Esophagus muscularis mucosa (tissue), 4 donors: ENCODE measurements around the gene CHRND. TPM values are rescaled to one million over a fixed set of nuclear protein-coding genes. Genes with fewer than 3 reads are reported as not detected.

Source experiments
- DNase-seq: peaks from one replicate; pipeline ENCODE4 v3.0.0-alpha.2; 2017; ENCODE audit errors: extremely low spot score
- H3K27ac ChIP-seq, 4 donors: fragments of 200-600 bp; sonication (generic); replicated peaks in 1 of 4; 1 replicate in 3 of 4; 2 replicates in 1 of 4; pipeline ENCODE4 v1.5.1; 2016 to 2019; ENCODE audit warnings: mild to moderate bottlenecking in 1 of 4
- H3K27me3 ChIP-seq, 4 donors: fragments of 200-600 bp; sonication (generic); one replicate each; pipeline versions ENCODE4 v1.5.1 to v1.6.0; 2016 to 2019
- H3K36me3 ChIP-seq, 4 donors: fragments of 200-600 bp; sonication (generic); one replicate each; pipeline ENCODE4 v1.5.1; 2016 to 2019
- H3K4me1 ChIP-seq, 4 donors: fragments of 200-600 bp; sonication (generic); one replicate each; pipeline ENCODE4 v1.5.1; 2016 to 2019
- H3K4me3 ChIP-seq, 4 donors: fragments of 200-600 bp; sonication (generic); 1 replicate in 2 of 4; 2 replicates in 2 of 4; pipeline ENCODE4 v1.5.1; 2016 to 2019; ENCODE audit warnings: mild to moderate bottlenecking in 4 of 4, moderate library complexity in 1 of 4
- H3K9me3 ChIP-seq, 4 donors: fragments of 200-600 bp; sonication (generic); 1 replicate in 3 of 4; 2 replicates in 1 of 4; pipeline ENCODE4 v1.5.1; 2016 to 2019
- EP300 ChIP-seq: sonication (generic); formaldehyde crosslinking; IDR thresholded peaks from one replicate; pipeline ENCODE4 v1.6.1; 2017; ENCODE audit warnings: antibody characterized with exemption
- POLR2A ChIP-seq: fragments of 450-650 bp; IDR thresholded peaks from one replicate; pipeline ENCODE4 v1.6.1; 2017; ENCODE audit warnings: antibody characterized with exemption, moderate library complexity, mild to moderate bottlenecking, low read depth
- POLR2AphosphoS5 ChIP-seq, 2 donors: sonication (generic); formaldehyde crosslinking; IDR thresholded peaks; one replicate each; pipeline ENCODE4 v1.6.1; 2017; ENCODE audit warnings: antibody characterized with exemption in 2 of 2
- WGBS: methylation state at CpG from one replicate; pipeline ENCODE4 v1.1.5; 2018; 5-methylcytosine and 5-hydroxymethylcytosine counted together
- intact Hi-C: fragments of 100-400 bp; cut with DNase I; formaldehyde crosslinking; loops from one replicate; pipeline ENCODE4 v1.15.1; 2023
- total RNA-seq, 4 donors: library from RNA; depleted of rRNA; stranded (reverse); fragments of >200 nt; gene quantifications; one replicate each; pipeline versions ENCODE4 v1.1.0 to v1.2.1, GENCODE V29; 2016
- TF ChIP-seq, protein P1 (sequence below), 3 experiments: fragments of 200-600 bp in 2 of 3; fragments of 450-650 bp in 1 of 3; sonication (generic) in 2 of 3; IDR thresholded peaks; one replicate each; pipeline ENCODE4 v1.5.1; 2017 to 2019; ENCODE audit warnings: antibody characterized with exemption in 3 of 3, mild to moderate bottlenecking in 2 of 3, moderate library complexity in 1 of 3

CHRND gene
- total RNA-seq, 4 donors from 2014 or later, result not detected

- TF ChIP-seq POLR2AphosphoS5 (IDR thresholded peaks at IDR 0.05) (no peak), EP300 (no peak)
- H3K27me3 ChIP-seq, result peaks cover 0 to 63% (median 3%) of the 10 kb centered on the region in 4 donors
- DNase-seq, result no peak
- H3K4me1 ChIP-seq, result no peaks in the 10 kb centered on the region
- intact Hi-C loops, result no loop called here
- no peak overlapping the region for H3K4me3 ChIP-seq
- no peaks in the 10 kb centered on the region for H3K36me3 ChIP-seq
- no peak overlapping the region for H3K27ac ChIP-seq
- H3K9me3 ChIP-seq, result peaks cover 0 to 8% (median 7%) of the 10 kb centered on the region in 4 donors
- 71% methylated on average over 1 of the region's 13 CpGs for WGBS
Observed at GRCh38 chr2:232533944-232534710, 8.2 kb downstream of the CHRND start.

- WGBS, result 86% methylated on average over 8 of the region's 14 CpGs
- Histone ChIP-seq H3K9me3 (peaks cover 0 to 8% (median 7%) of the 10 kb centered on the region in 4 donors), H3K36me3 (no peaks in the 10 kb centered on the region), H3K4me1 (no peaks in the 10 kb centered on the region), H3K27ac (no peak overlapping the region), H3K27me3 (peaks cover 0 to 73% (median 8%) of the 10 kb centered on the region in 4 donors), H3K4me3 (no peak overlapping the region)
- TF ChIP-seq, protein P1, sequence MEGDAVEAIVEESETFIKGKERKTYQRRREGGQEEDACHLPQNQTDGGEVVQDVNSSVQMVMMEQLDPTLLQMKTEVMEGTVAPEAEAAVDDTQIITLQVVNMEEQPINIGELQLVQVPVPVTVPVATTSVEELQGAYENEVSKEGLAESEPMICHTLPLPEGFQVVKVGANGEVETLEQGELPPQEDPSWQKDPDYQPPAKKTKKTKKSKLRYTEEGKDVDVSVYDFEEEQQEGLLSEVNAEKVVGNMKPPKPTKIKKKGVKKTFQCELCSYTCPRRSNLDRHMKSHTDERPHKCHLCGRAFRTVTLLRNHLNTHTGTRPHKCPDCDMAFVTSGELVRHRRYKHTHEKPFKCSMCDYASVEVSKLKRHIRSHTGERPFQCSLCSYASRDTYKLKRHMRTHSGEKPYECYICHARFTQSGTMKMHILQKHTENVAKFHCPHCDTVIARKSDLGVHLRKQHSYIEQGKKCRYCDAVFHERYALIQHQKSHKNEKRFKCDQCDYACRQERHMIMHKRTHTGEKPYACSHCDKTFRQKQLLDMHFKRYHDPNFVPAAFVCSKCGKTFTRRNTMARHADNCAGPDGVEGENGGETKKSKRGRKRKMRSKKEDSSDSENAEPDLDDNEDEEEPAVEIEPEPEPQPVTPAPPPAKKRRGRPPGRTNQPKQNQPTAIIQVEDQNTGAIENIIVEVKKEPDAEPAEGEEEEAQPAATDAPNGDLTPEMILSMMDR (IDR thresholded peaks at IDR 0.05), result no peak
- TF ChIP-seq POLR2AphosphoS5 (IDR thresholded peaks at IDR 0.05), result no peak
- TF ChIP-seq POLR2A, result no peak
- TF ChIP-seq EP300, result no peak
- intact Hi-C loops, result no loop called here
- DNase-seq, result no peak
Observed at GRCh38 chr2:232534940-232535651, 9.1 kb downstream of the CHRND start.

DNA sequence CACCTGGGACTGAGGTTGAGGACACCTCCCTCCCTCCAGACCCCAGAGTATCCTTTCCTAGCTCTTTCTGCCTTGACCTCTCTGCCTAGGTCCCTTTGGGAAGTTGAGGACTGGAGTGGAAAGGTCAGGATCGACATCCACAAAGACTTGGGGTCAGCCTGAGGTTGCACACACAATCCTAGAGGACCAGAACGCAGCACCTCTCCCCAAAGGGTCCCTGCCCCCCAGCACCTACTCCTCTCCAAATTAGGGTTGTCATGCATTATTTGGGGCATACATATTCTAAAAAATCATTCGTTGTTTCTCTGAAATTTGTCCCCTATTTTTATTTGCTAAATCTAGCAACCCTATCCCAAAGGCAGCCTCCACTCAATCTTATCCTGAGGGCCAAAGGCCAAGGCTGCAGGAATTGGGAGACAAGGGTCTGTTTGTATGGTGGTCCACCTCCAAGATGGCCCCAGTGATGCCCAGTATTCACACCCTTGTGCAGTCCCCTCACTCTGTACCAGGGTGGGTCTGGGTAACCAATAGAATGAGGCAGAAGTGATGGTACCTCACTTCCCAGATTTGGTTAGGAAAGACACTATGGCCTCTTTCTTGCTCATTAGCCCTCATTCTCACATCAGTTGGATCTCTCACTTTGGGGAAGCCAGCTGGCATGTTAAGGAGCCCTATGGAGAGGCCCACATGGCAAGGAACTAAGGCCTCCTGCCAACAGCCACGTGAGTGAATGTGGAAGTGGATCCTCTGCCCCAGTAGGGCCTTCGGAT, 10.0 kb downstream of the CHRND start:
- intact Hi-C loops, result no loop called here
- WGBS, result 95% methylated on average over 5 of the region's 5 CpGs
- no peak for DNase-seq

GRCh38 chr2:232537079-232537478, 11.1 kb downstream of the CHRND start:
- H3K36me3 ChIP-seq, result no peaks in the 10 kb centered on the region
- H3K27me3 ChIP-seq, result peaks cover 0 to 76% (median 8%) of the 10 kb centered on the region in 4 donors
- H3K4me3 ChIP-seq, result no peak overlapping the region
- intact Hi-C loops, result no loop called here
- DNase-seq, result no peak
- H3K27ac ChIP-seq, result no peak overlapping the region
- 72% methylated on average over 4 of the region's 5 CpGs for WGBS
- TF ChIP-seq POLR2A (no peak), POLR2AphosphoS5 (IDR thresholded peaks at IDR 0.05) (no peak), EP300 (no peak)
- TF ChIP-seq, protein P1 (IDR thresholded peaks at IDR 0.05), result no peak
- H3K9me3 ChIP-seq, result peaks cover 0 to 8% (median 7%) of the 10 kb centered on the region in 4 donors
- no peaks in the 10 kb centered on the region for H3K4me1 ChIP-seq

More for the DNA sequence above, 10.0 kb downstream of the CHRND start:
- Histone ChIP-seq H3K36me3 (no peaks in the 10 kb centered on the region), H3K27ac (no peak overlapping the region), H3K9me3 (peaks cover 0 to 8% (median 7%) of the 10 kb centered on the region in 4 donors), H3K4me3 (no peak overlapping the region), H3K4me1 (no peaks in the 10 kb centered on the region), H3K27me3 (peaks cover 0 to 74% (median 8%) of the 10 kb centered on the region in 4 donors)
- no peak for TF ChIP-seq POLR2AphosphoS5 (IDR thresholded peaks at IDR 0.05)
- TF ChIP-seq, protein P1 (IDR thresholded peaks at IDR 0.05), result no peak
- TF ChIP-seq EP300, result no peak
- TF ChIP-seq POLR2A, result no peak

GRCh38 chr2:232537499-232537898, 11.5 kb downstream of the CHRND start:
- Histone ChIP-seq H3K4me1 (no peaks in the 10 kb centered on the region), H3K27me3 (peaks cover 0 to 76% (median 8%) of the 10 kb centered on the region in 4 donors), H3K27ac (no peak overlapping the region), H3K9me3 (peaks cover 0 to 8% (median 7%) of the 10 kb centered on the region in 4 donors), H3K4me3 (no peak overlapping the region), H3K36me3 (no peaks in the 10 kb centered on the region)
- TF ChIP-seq POLR2A, result no peak
- no peak for TF ChIP-seq POLR2AphosphoS5 (IDR thresholded peaks at IDR 0.05)
- TF ChIP-seq, protein P1 (IDR thresholded peaks at IDR 0.05), result no peak
- no peak for TF ChIP-seq EP300
- intact Hi-C loops, result no loop called here
- 90% methylated on average over 4 of the region's 4 CpGs for WGBS
- DNase-seq, result no peak
